ENCODE measurements around the gene LUC7L3.
"Not testable (repeated sequence)": the region's sequence is repeated elsewhere in the genome, so short reads cannot be mapped to it uniquely, and the experiment has no call there.

Gene LUC7L3

GRCh38 chr17:50708050-50709000, 11.1 kb upstream of the LUC7L3 start:
- in situ Hi-C loops (cut with MboI; ENCODE audit: low pct_unique_long_range_greater_than_20kb, low sequenced_read_pairs, unreplicated experiment), result no loop called here
- DNase-seq (ENCODE audit: low spot score), result no peak
- TF ChIP-seq CTCF (IDR thresholded peaks at IDR 0.05; ENCODE audit: extremely low read depth, insufficient read depth, missing control alignments), result peak; percentile 3

- in situ Hi-C loops (cut with MboI; ENCODE audit: low pct_unique_long_range_greater_than_20kb, low sequenced_read_pairs, unreplicated experiment); DNase-seq (ENCODE audit: low spot score): not testable (repeated sequence)
Observed at GRCh38 chr17:50709053-50709452, 10.3 kb upstream of the LUC7L3 start.

GRCh38 chr17:50710025-50710424, 9.4 kb upstream of the LUC7L3 start:
- DNase-seq (ENCODE audit: low spot score), result no peak
- no peak for TF ChIP-seq CTCF (IDR thresholded peaks at IDR 0.05; ENCODE audit: extremely low read depth, insufficient read depth, missing control alignments)
- in situ Hi-C loops (cut with MboI; ENCODE audit: low pct_unique_long_range_greater_than_20kb, low sequenced_read_pairs, unreplicated experiment), result no loop called here

- in situ Hi-C loops (cut with MboI; ENCODE audit: low pct_unique_long_range_greater_than_20kb, low sequenced_read_pairs, unreplicated experiment), result no loop called here
- TF ChIP-seq CTCF (IDR thresholded peaks at IDR 0.05; ENCODE audit: extremely low read depth, insufficient read depth, missing control alignments), result no peak
- no peak for DNase-seq (ENCODE audit: low spot score)
Observed at GRCh38 chr17:50710650-50711049, 8.8 kb upstream of the LUC7L3 start.

GRCh38 chr17:50712641-50713040, 6.8 kb upstream of the LUC7L3 start:
- DNase-seq (ENCODE audit: low spot score), result no peak
- no peak for TF ChIP-seq CTCF (IDR thresholded peaks at IDR 0.05; ENCODE audit: extremely low read depth, insufficient read depth, missing control alignments)
- in situ Hi-C loops (cut with MboI; ENCODE audit: low pct_unique_long_range_greater_than_20kb, low sequenced_read_pairs, unreplicated experiment), result no loop called here

- in situ Hi-C loops (cut with MboI; ENCODE audit: low pct_unique_long_range_greater_than_20kb, low sequenced_read_pairs, unreplicated experiment), result no loop called here
- TF ChIP-seq CTCF (IDR thresholded peaks at IDR 0.05; ENCODE audit: extremely low read depth, insufficient read depth, missing control alignments), result no peak
- DNase-seq (ENCODE audit: low spot score), result no peak
Observed at GRCh38 chr17:50715471-50715870, 3.9 kb upstream of the LUC7L3 start.

Measured in GM13977 (cell line).